SH-SY5Y (cell line): ENCODE data around the gene KCNJ10.

Experiments
- GATA2 ChIP-seq: IDR thresholded peaks from 2 replicates; pipeline ENCODE4 v1.6.1; 2011; ENCODE audit warnings: mild to moderate bottlenecking, low read depth, low read length
- GATA3 ChIP-seq: IDR thresholded peaks from 2 replicates; pipeline ENCODE4 v1.6.1; 2011; ENCODE audit warnings: low read depth, mild to moderate bottlenecking, low read length, moderate library complexity

DNA sequence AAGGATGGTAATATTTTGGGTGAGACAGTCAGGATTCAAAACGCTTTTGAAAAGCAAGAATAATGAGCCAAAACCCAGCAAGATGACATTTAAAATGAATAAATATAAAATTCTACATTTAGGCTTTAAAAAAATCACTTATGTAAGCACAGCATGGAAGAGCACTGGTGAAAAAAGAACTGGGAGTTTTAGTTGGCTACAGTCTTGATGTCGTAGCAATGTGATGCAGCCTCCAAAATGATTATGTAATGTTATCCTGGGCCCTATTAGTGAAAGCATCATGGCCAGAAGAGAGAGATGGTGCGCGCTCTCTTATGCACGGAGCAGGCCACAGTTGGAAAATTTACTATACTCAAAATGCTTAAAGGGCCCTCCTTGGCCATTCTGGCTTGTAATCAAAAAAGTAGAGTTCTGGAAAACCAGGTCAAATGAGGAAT, 16.5 kb upstream of the KCNJ10 start:
- TF ChIP-seq GATA2 (no peak), GATA3 (no peak)
